ENCODE measurements around the gene MAP3K1.

GRCh38 chr5:56898213-56898612, 82.9 kb downstream of the MAP3K1 start:
- TF ChIP-seq CTCF (IDR thresholded peaks at IDR 0.05 in 4 of 5, conservative IDR thresholded peaks at IDR 0.05 in 1 of 5) (no peak), POLR2A (IDR thresholded peaks at IDR 0.05) (no peak)
